Measurements from ENCODE around the gene MAGI3. TPM values are rescaled to one million over a fixed set of nuclear protein-coding genes. Genes with fewer than 3 reads are reported as not detected.
A peak's percentile ranks its signal among the peaks of the same experiment; 100 is the strongest.

MAGI3 gene
- total RNA-seq, 1 donor from 2014 or later, result 6.3 TPM

DNA sequence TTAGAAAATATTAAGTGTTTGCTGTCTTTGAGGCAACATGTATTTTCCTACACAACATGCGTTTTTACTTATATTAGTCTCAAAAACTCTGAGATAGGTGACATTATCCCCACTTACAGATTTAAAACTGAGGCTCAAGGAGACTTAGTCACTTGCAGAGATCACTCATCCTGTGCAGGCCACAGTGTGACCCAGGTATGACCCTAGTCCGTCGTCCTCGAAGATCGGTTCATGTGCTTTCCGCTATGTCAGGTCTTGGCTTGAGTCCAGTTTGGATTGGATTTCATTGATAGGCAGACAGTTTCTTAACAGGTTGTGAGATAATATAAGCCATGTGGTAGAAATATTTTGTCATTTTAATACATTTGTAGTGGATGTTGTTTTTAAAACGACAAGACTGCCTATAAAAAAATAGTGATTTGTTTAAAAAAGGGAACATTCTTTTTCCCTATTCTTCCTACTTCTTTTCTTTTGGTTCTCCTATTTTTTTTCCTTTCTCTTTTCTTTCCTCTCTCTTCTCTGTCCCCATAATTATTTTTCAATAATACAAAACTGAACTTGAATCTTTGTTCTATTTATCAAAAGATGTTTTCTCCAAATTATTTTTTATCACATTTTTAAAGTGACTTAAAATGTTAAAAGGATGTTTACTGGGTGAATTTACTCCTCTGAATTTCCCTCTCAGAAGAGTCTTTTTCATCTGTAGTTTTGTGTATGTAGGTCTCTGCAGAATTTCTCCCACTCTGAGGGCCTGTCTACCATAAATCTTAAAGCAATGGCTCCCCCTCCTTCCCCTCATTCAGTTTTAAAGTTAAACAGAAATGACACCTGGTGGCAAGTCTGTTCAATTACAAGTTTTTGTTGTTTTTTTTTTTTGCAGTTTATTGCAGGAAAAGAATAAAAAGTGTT, 287.2 kb downstream of the MAGI3 start:
- no peak overlapping the region for H3K4me3 ChIP-seq (ENCODE audit: low read depth, low read length)
- FAIRE-seq (no peak), DNase-seq (ENCODE audit: low read depth) (peak; percentile 62)
- no peaks in the 10 kb centered on the region for H3K27me3 ChIP-seq (ENCODE audit: control insufficient read depth, insufficient read depth, low read length)
- no peaks in the 10 kb centered on the region for H3K36me3 ChIP-seq (ENCODE audit: control insufficient read depth, insufficient read depth, low read length)
- TF ChIP-seq, protein P1, sequence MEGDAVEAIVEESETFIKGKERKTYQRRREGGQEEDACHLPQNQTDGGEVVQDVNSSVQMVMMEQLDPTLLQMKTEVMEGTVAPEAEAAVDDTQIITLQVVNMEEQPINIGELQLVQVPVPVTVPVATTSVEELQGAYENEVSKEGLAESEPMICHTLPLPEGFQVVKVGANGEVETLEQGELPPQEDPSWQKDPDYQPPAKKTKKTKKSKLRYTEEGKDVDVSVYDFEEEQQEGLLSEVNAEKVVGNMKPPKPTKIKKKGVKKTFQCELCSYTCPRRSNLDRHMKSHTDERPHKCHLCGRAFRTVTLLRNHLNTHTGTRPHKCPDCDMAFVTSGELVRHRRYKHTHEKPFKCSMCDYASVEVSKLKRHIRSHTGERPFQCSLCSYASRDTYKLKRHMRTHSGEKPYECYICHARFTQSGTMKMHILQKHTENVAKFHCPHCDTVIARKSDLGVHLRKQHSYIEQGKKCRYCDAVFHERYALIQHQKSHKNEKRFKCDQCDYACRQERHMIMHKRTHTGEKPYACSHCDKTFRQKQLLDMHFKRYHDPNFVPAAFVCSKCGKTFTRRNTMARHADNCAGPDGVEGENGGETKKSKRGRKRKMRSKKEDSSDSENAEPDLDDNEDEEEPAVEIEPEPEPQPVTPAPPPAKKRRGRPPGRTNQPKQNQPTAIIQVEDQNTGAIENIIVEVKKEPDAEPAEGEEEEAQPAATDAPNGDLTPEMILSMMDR (IDR thresholded peaks at IDR 0.05; ENCODE audit: insufficient read depth, low read length, severe bottlenecking), result peak; percentile 40

DNA sequence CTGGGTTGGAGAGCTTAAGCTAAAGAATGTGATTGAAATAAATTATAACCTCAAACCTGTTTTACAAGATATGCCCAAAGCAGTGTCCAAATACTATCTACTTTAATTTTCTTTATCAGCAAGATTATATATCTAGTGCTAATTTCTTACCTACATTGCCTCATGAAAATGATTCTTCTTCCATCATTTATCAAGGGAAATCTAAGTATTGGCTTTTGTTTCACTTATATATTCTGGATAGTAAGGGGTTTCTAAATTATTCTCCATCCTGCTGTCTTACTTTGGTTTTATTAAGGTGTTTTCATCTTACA, 287.8 kb downstream of the MAGI3 start:
- no peak overlapping the region for H3K4me3 ChIP-seq (ENCODE audit: low read depth, low read length)
- no peak for DNase-seq (ENCODE audit: low read depth)
- no peaks in the 10 kb centered on the region for H3K27me3 ChIP-seq (ENCODE audit: control insufficient read depth, insufficient read depth, low read length)
- TF ChIP-seq, protein P1 (IDR thresholded peaks at IDR 0.05; ENCODE audit: insufficient read depth, low read length, severe bottlenecking), result no peak
- H3K36me3 ChIP-seq (ENCODE audit: control insufficient read depth, insufficient read depth, low read length), result no peaks in the 10 kb centered on the region
- FAIRE-seq, result no peak

DNA sequence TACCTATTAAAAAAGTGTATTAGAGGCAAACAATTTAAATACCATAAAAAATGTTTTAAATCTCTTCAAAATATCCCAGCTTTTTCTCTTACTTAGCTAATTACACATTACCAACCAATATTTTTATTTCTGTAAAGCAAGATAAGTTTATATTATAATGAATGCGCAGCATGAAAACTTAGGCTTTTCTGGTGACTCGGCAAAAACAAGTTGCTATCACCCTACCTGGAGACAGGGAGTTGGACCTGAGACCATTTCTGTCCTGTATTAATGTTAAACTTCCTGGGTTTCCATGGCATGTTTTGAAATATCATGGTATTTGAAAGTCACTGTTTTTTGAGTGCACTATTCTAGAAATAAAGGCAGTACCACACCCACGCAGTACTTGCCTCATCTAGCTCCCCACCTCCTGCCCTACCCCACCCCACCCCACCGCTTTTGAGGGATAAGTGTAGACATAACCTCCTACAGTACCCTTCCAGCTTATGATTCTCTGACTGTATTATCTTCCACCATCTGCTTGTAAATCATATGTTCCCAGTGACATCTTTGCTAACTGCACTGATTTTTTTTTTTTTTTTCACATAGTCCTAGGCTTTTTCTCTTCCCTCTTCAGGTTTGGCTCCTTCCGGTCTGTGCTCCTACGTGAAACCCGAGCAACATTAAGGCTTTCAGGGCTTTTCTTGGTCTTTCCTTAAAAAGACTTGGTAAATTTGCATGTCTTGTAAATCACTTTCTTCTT, 291.5 kb downstream of the MAGI3 start:
- Histone ChIP-seq H3K27me3 (ENCODE audit: control insufficient read depth, insufficient read depth, low read length) (no peaks in the 10 kb centered on the region), H3K36me3 (ENCODE audit: control insufficient read depth, insufficient read depth, low read length) (no peaks in the 10 kb centered on the region), H3K4me3 (ENCODE audit: low read depth, low read length) (no peak overlapping the region)
- no peak for DNase-seq (ENCODE audit: low read depth)
- TF ChIP-seq, protein P1 (IDR thresholded peaks at IDR 0.05; ENCODE audit: insufficient read depth, low read length, severe bottlenecking), result no peak
- no peak for FAIRE-seq

DNA sequence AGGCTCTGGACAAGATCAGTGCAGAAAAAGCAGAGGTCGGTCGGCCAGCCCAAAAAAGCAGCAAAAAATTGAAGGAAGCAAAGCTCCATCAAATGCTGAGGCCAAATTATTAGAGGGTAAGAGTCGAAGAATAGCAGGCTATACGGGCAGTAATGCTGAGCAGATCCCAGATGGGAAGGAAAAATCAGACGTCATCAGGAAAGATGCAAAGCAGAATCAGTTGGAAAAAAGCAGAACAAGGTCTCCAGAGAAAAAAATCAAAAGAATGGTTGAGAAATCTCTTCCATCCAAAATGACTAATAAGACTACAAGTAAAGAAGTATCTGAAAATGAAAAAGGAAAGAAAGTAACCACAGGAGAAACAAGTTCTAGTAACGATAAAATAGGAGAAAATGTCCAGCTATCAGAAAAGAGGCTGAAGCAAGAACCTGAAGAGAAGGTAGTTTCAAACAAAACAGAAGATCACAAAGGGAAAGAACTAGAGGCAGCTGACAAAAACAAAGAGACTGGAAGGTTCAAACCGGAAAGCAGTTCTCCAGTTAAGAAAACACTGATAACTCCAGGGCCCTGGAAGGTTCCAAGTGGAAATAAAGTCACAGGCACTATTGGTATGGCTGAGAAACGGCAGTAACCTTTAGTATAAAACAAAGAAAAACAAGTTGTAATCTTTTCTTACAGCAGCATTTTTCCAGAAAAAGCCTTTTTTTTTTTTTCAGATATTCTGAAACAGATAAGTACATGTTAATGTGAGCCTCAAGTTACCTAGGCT, 293.3 kb downstream of the MAGI3 start:
- Histone ChIP-seq H3K4me3 (ENCODE audit: low read depth, low read length) (no peak overlapping the region), H3K36me3 (ENCODE audit: control insufficient read depth, insufficient read depth, low read length) (no peaks in the 10 kb centered on the region), H3K27me3 (ENCODE audit: control insufficient read depth, insufficient read depth, low read length) (no peaks in the 10 kb centered on the region)
- TF ChIP-seq, protein P1 (IDR thresholded peaks at IDR 0.05; ENCODE audit: insufficient read depth, low read length, severe bottlenecking), result no peak
- DNase-seq (ENCODE audit: low read depth) (no peak), FAIRE-seq (no peak)

DNA sequence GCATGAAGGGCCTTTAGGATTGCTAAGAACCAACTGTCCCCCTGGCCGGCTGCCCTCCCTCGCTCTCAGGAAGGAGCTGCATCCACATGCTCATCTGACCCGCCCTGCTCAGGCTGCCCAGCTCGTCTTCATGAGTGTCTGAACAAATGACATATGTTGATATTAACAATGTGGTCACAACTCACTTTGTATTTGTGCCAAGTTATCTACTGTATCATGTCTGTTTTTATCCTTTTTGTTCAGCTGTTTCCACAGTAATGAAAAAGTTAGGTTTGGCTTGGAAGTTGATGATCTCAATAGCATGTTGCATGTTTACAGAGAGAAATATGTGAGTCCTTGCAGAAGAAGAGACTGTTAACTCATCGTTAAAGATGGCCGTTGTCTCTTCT, 293.8 kb downstream of the MAGI3 start:
- DNase-seq (ENCODE audit: low read depth) (no peak), FAIRE-seq (no peak)
- H3K4me3 ChIP-seq (ENCODE audit: low read depth, low read length), result no peak overlapping the region
- H3K27me3 ChIP-seq (ENCODE audit: control insufficient read depth, insufficient read depth, low read length), result no peaks in the 10 kb centered on the region
- TF ChIP-seq, protein P1 (IDR thresholded peaks at IDR 0.05; ENCODE audit: insufficient read depth, low read length, severe bottlenecking), result no peak
- no peaks in the 10 kb centered on the region for H3K36me3 ChIP-seq (ENCODE audit: control insufficient read depth, insufficient read depth, low read length)

All from bronchial epithelial cell (primary cell).